ENCODE measurements around the gene RSPH10B2.
"Not testable (repeated sequence)": the region's sequence is repeated elsewhere in the genome, so short reads cannot be mapped to it uniquely, and the experiment has no call there.

The RSPH10B2 gene

DNA sequence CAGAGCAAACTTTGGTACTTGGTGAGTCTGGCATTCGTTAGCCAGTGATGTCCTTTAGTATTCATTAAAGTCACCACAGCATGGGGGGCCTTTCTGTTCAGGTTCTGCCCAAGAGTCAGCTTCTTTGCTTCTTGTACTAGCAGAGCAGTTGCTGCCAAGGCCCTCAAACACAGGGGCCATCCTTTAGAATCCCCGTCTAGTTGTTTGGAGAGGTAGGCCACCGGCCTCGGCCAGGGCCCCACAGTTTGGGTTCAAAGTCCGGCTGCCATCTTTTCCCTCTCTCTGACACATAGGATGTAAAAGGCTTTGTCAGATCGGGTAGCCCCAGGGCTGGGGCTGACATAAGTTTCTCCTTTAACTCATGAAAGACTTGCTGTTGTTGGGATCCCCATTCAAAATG, 89.8 kb downstream of the RSPH10B2 start:
- H2AFZ ChIP-seq (ENCODE audit: low read length); H4K8ac ChIP-seq (ENCODE audit: low read depth, low read length); H3K14ac ChIP-seq (ENCODE audit: low read length); H3K27ac ChIP-seq (replicated peaks; ENCODE audit: low read length); H3K23ac ChIP-seq (ENCODE audit: low read depth, low read length, poor library complexity); H2BK12ac ChIP-seq (ENCODE audit: low read length); H3K9ac ChIP-seq (ENCODE audit: low read depth, low read length, poor library complexity); H3K4me1 ChIP-seq (ENCODE audit: control insufficient read depth in 2 of 2, insufficient read depth in 1 of 2, low read depth in 1 of 2, low read length in 2 of 2); H3K36me3 ChIP-seq (replicated peaks in 1 of 2; ENCODE audit: control insufficient read depth in 2 of 2, insufficient read depth in 2 of 2, low read length in 2 of 2); H3K27me3 ChIP-seq (ENCODE audit: control insufficient read depth in 3 of 3, insufficient read depth in 3 of 3, low read depth in 1 of 3, low read length in 3 of 3); H4K91ac ChIP-seq (ENCODE audit: low read depth, low read length, poor library complexity); DNase-seq (ENCODE audit: low spot score); H2BK15ac ChIP-seq (ENCODE audit: low read length); H3K79me1 ChIP-seq (ENCODE audit: low read depth, low read length); H2BK5ac ChIP-seq (ENCODE audit: low read length); H3K18ac ChIP-seq (ENCODE audit: low read length); H3K4me2 ChIP-seq (ENCODE audit: insufficient read depth, low read length, poor library complexity, severe bottlenecking); H2AK5ac ChIP-seq (ENCODE audit: low read depth, low read length); H3K4me3 ChIP-seq (ENCODE audit: low read length in 2 of 2); H3K4ac ChIP-seq (ENCODE audit: low read length); H3K9me3 ChIP-seq (replicated peaks in 1 of 2; ENCODE audit: control insufficient read depth in 2 of 2, insufficient read depth in 1 of 2, low read depth in 1 of 2, low read length in 2 of 2); H2BK120ac ChIP-seq (ENCODE audit: low read depth, low read length): not testable (repeated sequence)
- WGBS, 2 donors (ENCODE audit: extremely low coverage in 2 of 2, insufficient read length in 2 of 2, insufficient replicate concordance in 1 of 2): no CpG with 5 or more reads among the region's 6 CpGs

DNA sequence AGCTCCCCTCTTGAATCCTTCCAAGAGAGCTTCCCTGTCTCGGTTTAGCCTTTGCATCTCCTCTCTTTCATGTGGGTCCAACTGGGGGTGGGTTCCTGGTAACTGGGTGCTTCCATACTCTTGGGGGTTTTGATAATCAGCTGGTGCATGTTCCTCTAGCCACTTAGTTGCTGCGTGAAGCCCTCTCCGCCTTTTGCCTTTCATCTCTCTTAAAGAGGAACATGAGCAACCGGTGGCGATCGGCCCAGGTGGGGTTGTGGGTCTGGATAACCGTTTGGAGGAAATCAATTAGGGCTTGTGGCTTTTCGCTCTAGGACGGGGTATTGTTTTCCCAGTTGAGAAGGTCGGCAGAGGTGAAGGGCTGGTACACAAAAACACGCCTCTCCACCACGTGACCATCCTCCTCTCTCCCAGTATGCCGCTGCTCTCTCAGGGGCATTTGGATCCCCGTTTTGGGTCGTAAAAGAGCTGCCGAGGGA, 92.1 kb downstream of the RSPH10B2 start:
- H2BK5ac ChIP-seq (ENCODE audit: low read length); H2BK120ac ChIP-seq (ENCODE audit: low read depth, low read length); H3K4ac ChIP-seq (ENCODE audit: low read length); H3K36me3 ChIP-seq (replicated peaks in 1 of 2; ENCODE audit: control insufficient read depth in 2 of 2, insufficient read depth in 2 of 2, low read length in 2 of 2); H3K79me1 ChIP-seq (ENCODE audit: low read depth, low read length); H4K8ac ChIP-seq (ENCODE audit: low read depth, low read length); H3K27ac ChIP-seq (replicated peaks; ENCODE audit: low read length); H4K91ac ChIP-seq (ENCODE audit: low read depth, low read length, poor library complexity); DNase-seq (ENCODE audit: low spot score); H2BK15ac ChIP-seq (ENCODE audit: low read length); H3K9ac ChIP-seq (ENCODE audit: low read depth, low read length, poor library complexity); H3K4me2 ChIP-seq (ENCODE audit: insufficient read depth, low read length, poor library complexity, severe bottlenecking); H2BK12ac ChIP-seq (ENCODE audit: low read length); H2AK5ac ChIP-seq (ENCODE audit: low read depth, low read length); H3K23ac ChIP-seq (ENCODE audit: low read depth, low read length, poor library complexity); H3K14ac ChIP-seq (ENCODE audit: low read length); H3K4me3 ChIP-seq (ENCODE audit: low read length in 2 of 2); H3K18ac ChIP-seq (ENCODE audit: low read length); H3K4me1 ChIP-seq (ENCODE audit: control insufficient read depth in 2 of 2, insufficient read depth in 1 of 2, low read depth in 1 of 2, low read length in 2 of 2); H3K27me3 ChIP-seq (ENCODE audit: control insufficient read depth in 3 of 3, insufficient read depth in 3 of 3, low read depth in 1 of 3, low read length in 3 of 3); H3K9me3 ChIP-seq (replicated peaks in 1 of 2; ENCODE audit: control insufficient read depth in 2 of 2, insufficient read depth in 1 of 2, low read depth in 1 of 2, low read length in 2 of 2): not testable (repeated sequence)
- no CpG with 5 or more reads among the region's 16 CpGs for WGBS, 2 donors (ENCODE audit: extremely low coverage in 2 of 2, insufficient read length in 2 of 2, insufficient replicate concordance in 1 of 2)
- H2AFZ ChIP-seq (ENCODE audit: low read length): peak overlapping the region; percentile 35

DNA sequence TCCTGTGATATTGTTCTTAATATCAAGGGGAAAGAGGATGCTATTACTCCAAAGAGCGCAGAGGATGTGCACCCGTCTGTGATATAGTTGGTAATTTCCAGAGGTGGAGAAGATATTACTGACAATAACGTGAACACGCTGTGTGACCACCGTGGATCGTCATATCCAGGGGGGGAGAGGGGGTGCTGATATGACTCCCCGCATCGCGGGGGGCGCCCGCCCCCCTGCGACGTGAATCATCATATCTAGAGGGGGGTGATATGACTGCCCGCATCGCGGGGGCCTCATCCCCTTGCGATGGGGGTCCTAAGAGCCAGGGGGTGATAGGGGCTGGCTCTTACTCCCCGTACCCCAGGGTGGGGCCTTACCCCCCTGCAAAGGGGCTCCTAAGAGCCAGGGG, 93.8 kb downstream of the RSPH10B2 start:
- H2BK120ac ChIP-seq (ENCODE audit: low read depth, low read length); DNase-seq (ENCODE audit: low spot score); H2AK5ac ChIP-seq (ENCODE audit: low read depth, low read length); H3K79me1 ChIP-seq (ENCODE audit: low read depth, low read length); H3K9ac ChIP-seq (ENCODE audit: low read depth, low read length, poor library complexity); H2AFZ ChIP-seq (ENCODE audit: low read length); H2BK15ac ChIP-seq (ENCODE audit: low read length); H4K91ac ChIP-seq (ENCODE audit: low read depth, low read length, poor library complexity); H3K27ac ChIP-seq (replicated peaks; ENCODE audit: low read length); H2BK5ac ChIP-seq (ENCODE audit: low read length); H3K18ac ChIP-seq (ENCODE audit: low read length); H3K4me1 ChIP-seq (ENCODE audit: control insufficient read depth in 2 of 2, insufficient read depth in 1 of 2, low read depth in 1 of 2, low read length in 2 of 2); H3K14ac ChIP-seq (ENCODE audit: low read length); H2BK12ac ChIP-seq (ENCODE audit: low read length); H3K9me3 ChIP-seq (replicated peaks in 1 of 2; ENCODE audit: control insufficient read depth in 2 of 2, insufficient read depth in 1 of 2, low read depth in 1 of 2, low read length in 2 of 2); H3K36me3 ChIP-seq (replicated peaks in 1 of 2; ENCODE audit: control insufficient read depth in 2 of 2, insufficient read depth in 2 of 2, low read length in 2 of 2); H3K23ac ChIP-seq (ENCODE audit: low read depth, low read length, poor library complexity); H3K4me2 ChIP-seq (ENCODE audit: insufficient read depth, low read length, poor library complexity, severe bottlenecking); H3K4ac ChIP-seq (ENCODE audit: low read length); H3K4me3 ChIP-seq (ENCODE audit: low read length in 2 of 2); H4K8ac ChIP-seq (ENCODE audit: low read depth, low read length); H3K27me3 ChIP-seq (ENCODE audit: control insufficient read depth in 3 of 3, insufficient read depth in 3 of 3, low read depth in 1 of 3, low read length in 3 of 3): not testable (repeated sequence)
- no CpG with 5 or more reads among the region's 18 CpGs for WGBS, 2 donors (ENCODE audit: extremely low coverage in 2 of 2, insufficient read length in 2 of 2, insufficient replicate concordance in 1 of 2)

Measured in neuronal stem cell (in vitro differentiated cells).